ENCODE data around the gene KIAA1671.

- TF ChIP-seq CTCF (IDR thresholded peaks at IDR 0.05) (no peak), POLR2AphosphoS5 (IDR thresholded peaks at IDR 0.05) (no peak), POLR2A (IDR thresholded peaks at IDR 0.05) (no peak)
Measured at GRCh38 chr22:25156736-25157135, 204.2 kb downstream of the KIAA1671 start.
